SU-DHL-6 (cell line): ENCODE results near the gene TP63.

Experiments
- H2AFZ ChIP-seq: fragments of 200-600 bp; sonication (generic); 2 replicates; pipeline ENCODE4 v1.6.1; 2014; ENCODE audit warnings: low read depth, mild to moderate bottlenecking, moderate library complexity, mixed read lengths, antibody characterized with exemption, low read length; ENCODE audit not compliant: severe bottlenecking
- H3F3A ChIP-seq: fragments of 200-600 bp; shearing (Covaris generic); 2 replicates; pipeline ENCODE4 v1.6.0; 2016; ENCODE audit warnings: antibody characterized with exemption, mild to moderate bottlenecking; ENCODE audit not compliant: insufficient read depth
- H3K27ac ChIP-seq: fragments of 200-600 bp; sonication (generic); 2 replicates; pipeline ENCODE4 v1.5.1; 2016; ENCODE audit warnings: low read depth, mild to moderate bottlenecking, low read length, moderate library complexity, mixed read lengths
- H3K27me3 ChIP-seq: fragments of 200-600 bp; sonication (generic), shearing (Covaris generic); 2 replicates; pipeline ENCODE4 v1.6.0; 2014; ENCODE audit warnings: mild to moderate bottlenecking, low read length
- H3K36me3 ChIP-seq: fragments of 200-600 bp; sonication (generic); 2 replicates; pipeline ENCODE4 v1.6.1; 2014; ENCODE audit warnings: mild to moderate bottlenecking, low read length, mixed read lengths
- H3K4me2 ChIP-seq: fragments of 300-600, 200-600 bp; shearing (Covaris generic), sonication (generic); 2 replicates; pipeline ENCODE4 v1.6.0; 2014; ENCODE audit warnings: low read length, low read depth, mild to moderate bottlenecking; ENCODE audit not compliant: poor library complexity, severe bottlenecking
- H3K4me3 ChIP-seq: fragments of 200-600 bp; sonication (generic); 2 replicates; pipeline ENCODE4 v1.5.1; 2014; ENCODE audit warnings: antibody characterized with exemption, low read length, mild to moderate bottlenecking, mixed read lengths; ENCODE audit not compliant: insufficient read depth, poor library complexity, severe bottlenecking
- H3K79me2 ChIP-seq: fragments of 200-600 bp; sonication (generic); 2 replicates; pipeline ENCODE4 v1.6.1; 2014; ENCODE audit warnings: mild to moderate bottlenecking, low read length, moderate library complexity; ENCODE audit not compliant: insufficient read depth
- H3K9ac ChIP-seq: fragments of 200-600 bp; sonication (generic); 2 replicates; pipeline ENCODE4 v1.7.0; 2014; ENCODE audit warnings: mild to moderate bottlenecking, low read length
- H3K9me2 ChIP-seq: fragments of 200-600 bp; sonication (generic); replicated peaks from 2 replicates; pipeline ENCODE4 v1.6.1; 2014; ENCODE audit warnings: low read length; ENCODE audit not compliant: insufficient read depth
- H3K9me3 ChIP-seq: fragments of 200-600 bp; sonication (generic); 2 replicates; pipeline ENCODE4 v1.6.1; 2014; ENCODE audit warnings: low read length, mixed read lengths; ENCODE audit not compliant: insufficient read depth
- H4K20me1 ChIP-seq: fragments of 200-600 bp; sonication (generic); 2 replicates; pipeline ENCODE4 v1.6.1; 2014; ENCODE audit warnings: low read depth, mild to moderate bottlenecking, antibody characterized with exemption, low read length, moderate library complexity, mixed read lengths
- EZH2phosphoT487 ChIP-seq: fragments of 200-600 bp; sonication (generic), shearing (Covaris generic); conservative IDR thresholded peaks from 2 replicates; pipeline ENCODE4 v1.6.1; 2018; ENCODE audit warnings: mild to moderate bottlenecking, antibody characterized with exemption, low read length, moderate library complexity, mixed read lengths
- TF ChIP-seq, protein P1 (sequence below): fragments of 200-600 bp; sonication (generic); IDR thresholded peaks from one replicate; pipeline ENCODE4 v1.5.1; 2017; ENCODE audit warnings: antibody characterized with exemption, mild to moderate bottlenecking, low read length, moderate library complexity; ENCODE audit not compliant: insufficient read depth, poor library complexity, severe bottlenecking

TP63 gene

DNA sequence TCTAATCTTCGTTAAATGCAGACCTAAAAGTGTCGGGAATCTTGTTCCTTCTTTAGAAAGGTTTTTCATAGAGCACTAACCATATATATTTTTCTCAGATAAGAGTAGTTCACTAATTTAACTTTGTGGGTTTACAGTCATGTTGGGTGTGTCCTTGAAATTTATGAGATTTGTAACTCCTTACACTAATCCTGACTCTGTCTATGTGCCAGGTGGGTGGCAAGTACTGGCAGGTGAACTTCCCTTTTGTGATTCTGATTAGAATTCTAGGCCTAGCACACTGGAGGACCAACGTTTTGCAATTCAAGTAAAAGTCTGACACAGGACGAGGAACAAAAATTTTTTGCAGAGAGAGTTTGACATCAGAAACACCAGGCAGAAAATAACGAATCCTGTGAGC is 269.4 kb downstream of the TP63 start:
- no peaks in the 10 kb centered on the region for H3K9me2 ChIP-seq
- no peak for TF ChIP-seq EZH2phosphoT487
- TF ChIP-seq, protein P1, sequence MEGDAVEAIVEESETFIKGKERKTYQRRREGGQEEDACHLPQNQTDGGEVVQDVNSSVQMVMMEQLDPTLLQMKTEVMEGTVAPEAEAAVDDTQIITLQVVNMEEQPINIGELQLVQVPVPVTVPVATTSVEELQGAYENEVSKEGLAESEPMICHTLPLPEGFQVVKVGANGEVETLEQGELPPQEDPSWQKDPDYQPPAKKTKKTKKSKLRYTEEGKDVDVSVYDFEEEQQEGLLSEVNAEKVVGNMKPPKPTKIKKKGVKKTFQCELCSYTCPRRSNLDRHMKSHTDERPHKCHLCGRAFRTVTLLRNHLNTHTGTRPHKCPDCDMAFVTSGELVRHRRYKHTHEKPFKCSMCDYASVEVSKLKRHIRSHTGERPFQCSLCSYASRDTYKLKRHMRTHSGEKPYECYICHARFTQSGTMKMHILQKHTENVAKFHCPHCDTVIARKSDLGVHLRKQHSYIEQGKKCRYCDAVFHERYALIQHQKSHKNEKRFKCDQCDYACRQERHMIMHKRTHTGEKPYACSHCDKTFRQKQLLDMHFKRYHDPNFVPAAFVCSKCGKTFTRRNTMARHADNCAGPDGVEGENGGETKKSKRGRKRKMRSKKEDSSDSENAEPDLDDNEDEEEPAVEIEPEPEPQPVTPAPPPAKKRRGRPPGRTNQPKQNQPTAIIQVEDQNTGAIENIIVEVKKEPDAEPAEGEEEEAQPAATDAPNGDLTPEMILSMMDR = no peak
- no peaks in the 10 kb centered on the region for H3K27me3 ChIP-seq
- H4K20me1 ChIP-seq = no peaks in the 10 kb centered on the region
- H3K36me3 ChIP-seq = no peaks in the 10 kb centered on the region
- H3K27ac ChIP-seq = no peak overlapping the region
- no peak overlapping the region for H2AFZ ChIP-seq
- H3K4me2 ChIP-seq = no peak overlapping the region
- no peaks in the 10 kb centered on the region for H3K79me2 ChIP-seq
- no peak overlapping the region for H3K9ac ChIP-seq
- no peaks in the 10 kb centered on the region for H3K9me3 ChIP-seq
- no peaks in the 10 kb centered on the region for H3F3A ChIP-seq
- H3K4me3 ChIP-seq = no peak overlapping the region

DNA sequence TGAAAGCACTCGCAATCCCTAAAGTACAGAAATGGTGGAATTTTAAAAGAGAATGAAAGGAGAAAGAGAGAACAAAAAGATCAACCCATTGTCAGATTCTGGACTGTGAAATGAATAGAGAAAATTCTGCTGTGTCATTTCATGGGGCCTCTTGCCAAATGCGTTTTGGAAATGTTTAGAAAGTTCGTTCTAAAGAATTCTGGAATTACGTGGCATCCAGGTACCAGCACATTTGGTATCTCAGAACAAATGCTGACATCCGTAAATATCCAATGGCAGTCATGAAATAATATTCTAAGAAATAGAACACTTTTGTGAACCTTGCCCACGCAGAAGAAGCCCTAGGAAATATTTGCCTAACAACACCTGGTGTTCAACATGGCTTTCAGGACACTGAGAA is 270.3 kb downstream of the TP63 start:
- H3K4me3 ChIP-seq = no peak overlapping the region
- H3K36me3 ChIP-seq = no peaks in the 10 kb centered on the region
- no peaks in the 10 kb centered on the region for H3F3A ChIP-seq
- H3K4me2 ChIP-seq = no peak overlapping the region
- H4K20me1 ChIP-seq = no peaks in the 10 kb centered on the region
- H3K27me3 ChIP-seq = no peaks in the 10 kb centered on the region
- H2AFZ ChIP-seq = no peak overlapping the region
- H3K79me2 ChIP-seq = no peaks in the 10 kb centered on the region
- no peaks in the 10 kb centered on the region for H3K9me2 ChIP-seq
- TF ChIP-seq, protein P1 = no peak
- TF ChIP-seq EZH2phosphoT487 = no peak
- H3K9me3 ChIP-seq = no peaks in the 10 kb centered on the region
- no peak overlapping the region for H3K9ac ChIP-seq
- no peak overlapping the region for H3K27ac ChIP-seq

DNA sequence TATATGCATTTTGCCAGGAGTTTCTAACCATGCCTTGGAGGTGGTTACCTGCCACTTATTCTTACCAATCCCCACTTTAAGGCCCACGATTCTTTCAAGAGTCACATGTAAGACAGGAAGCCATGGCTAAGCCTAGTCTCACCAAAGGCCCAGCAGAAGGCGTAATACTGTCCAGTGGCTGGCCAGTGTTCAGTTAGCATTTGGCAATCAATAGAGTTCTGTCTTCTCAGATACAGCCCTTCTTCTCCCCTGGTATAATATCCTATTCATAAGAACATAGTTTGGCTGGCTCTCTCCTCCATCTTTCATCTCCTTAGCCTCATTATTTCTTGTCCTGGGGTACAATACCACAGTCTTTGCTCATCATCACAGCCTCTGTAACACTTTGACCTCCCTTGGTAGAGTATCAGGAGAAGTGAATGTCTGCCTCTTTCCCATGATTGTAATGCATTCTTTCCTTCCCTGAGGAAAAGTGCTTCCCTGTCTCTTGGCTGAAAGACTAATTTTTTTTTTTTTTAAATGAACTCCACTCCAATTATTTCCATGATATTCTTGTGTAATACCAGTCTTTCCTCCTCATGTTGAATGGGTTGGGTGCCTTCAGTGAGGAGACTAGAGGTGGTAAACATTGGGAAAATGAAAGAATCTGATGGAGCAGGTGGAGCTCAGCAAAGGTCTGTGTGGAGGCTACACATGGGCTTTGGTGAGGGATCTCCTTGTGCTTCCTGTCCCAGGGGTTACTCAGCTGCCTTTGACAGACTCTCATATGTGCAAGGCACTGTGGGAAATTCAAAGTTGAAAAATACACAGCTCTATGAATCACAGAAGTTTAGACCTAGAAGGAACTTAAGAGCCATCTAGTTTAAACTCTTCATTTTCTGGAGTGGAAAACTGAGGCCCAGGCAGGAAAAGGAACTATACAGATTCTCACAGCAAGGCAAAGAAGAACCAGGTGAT is 271.3 kb downstream of the TP63 start:
- no peak overlapping the region for H3K9ac ChIP-seq
- H3K4me2 ChIP-seq = no peak overlapping the region
- no peak for TF ChIP-seq EZH2phosphoT487
- TF ChIP-seq, protein P1 = no peak
- no peaks in the 10 kb centered on the region for H3K9me3 ChIP-seq
- H3K79me2 ChIP-seq = no peaks in the 10 kb centered on the region
- H4K20me1 ChIP-seq = no peaks in the 10 kb centered on the region
- H3K27me3 ChIP-seq = no peaks in the 10 kb centered on the region
- H3K4me3 ChIP-seq = no peak overlapping the region
- H3K9me2 ChIP-seq = no peaks in the 10 kb centered on the region
- no peak overlapping the region for H2AFZ ChIP-seq
- no peaks in the 10 kb centered on the region for H3K36me3 ChIP-seq
- no peaks in the 10 kb centered on the region for H3F3A ChIP-seq
- no peak overlapping the region for H3K27ac ChIP-seq
